Measurements from ENCODE around the gene UBE2O.

DNA sequence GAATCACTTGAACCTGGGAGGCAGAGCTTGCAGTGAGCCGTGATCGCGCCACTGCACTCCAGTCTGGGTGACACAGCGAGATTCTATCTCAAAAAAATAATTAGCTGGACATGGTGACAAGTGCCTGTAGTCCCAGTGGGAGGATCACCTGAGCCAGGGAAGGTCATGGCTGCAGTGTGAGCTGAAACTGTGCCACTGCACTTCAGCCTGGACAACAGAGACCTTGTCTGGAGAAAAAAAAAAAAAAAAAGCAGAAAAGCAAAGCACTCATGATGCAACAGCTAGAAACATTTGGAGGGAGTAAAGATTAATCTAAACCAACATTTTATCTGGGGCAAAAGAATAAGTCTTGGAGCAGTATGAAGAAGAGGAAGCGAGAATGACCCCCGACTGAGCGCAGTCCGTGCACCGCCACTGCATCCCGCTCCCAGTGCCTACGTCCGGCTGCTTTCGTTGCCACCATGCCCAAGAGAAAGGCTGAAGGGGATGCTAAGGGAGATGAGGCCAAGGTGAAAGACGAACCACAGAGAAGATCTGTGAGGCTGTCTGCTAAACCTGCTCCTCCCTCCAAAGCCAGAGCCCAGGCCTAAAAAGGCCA, 107.5 kb downstream of the UBE2O start:
- no peak for TF ChIP-seq GATA3 (IDR thresholded peaks at IDR 0.05; ENCODE audit: low read depth, low read length)
- TF ChIP-seq GATA2 (IDR thresholded peaks at IDR 0.05; ENCODE audit: low read depth, low read length) = no peak
